ENCODE results near the gene CPNE7.

Gene CPNE7

GRCh38 chr16:89637379-89637778 is 61.8 kb downstream of the CPNE7 start:
- no peak overlapping the region for H3K27ac ChIP-seq
- TF ChIP-seq CTCF (IDR thresholded peaks at IDR 0.05) (no peak), ZFX (IDR thresholded peaks at IDR 0.05; ENCODE audit: borderline replicate concordance) (no peak)

- H3K27ac ChIP-seq: no peak overlapping the region
- TF ChIP-seq CTCF (IDR thresholded peaks at IDR 0.05) (no peak), ZFX (IDR thresholded peaks at IDR 0.05; ENCODE audit: borderline replicate concordance) (no peak)
Measured at GRCh38 chr16:89638455-89638854, 62.9 kb downstream of the CPNE7 start.

GRCh38 chr16:89639385-89639784 is 63.8 kb downstream of the CPNE7 start:
- TF ChIP-seq ZFX (IDR thresholded peaks at IDR 0.05; ENCODE audit: borderline replicate concordance): no peak
- no peak for TF ChIP-seq CTCF (IDR thresholded peaks at IDR 0.05)
- no peak overlapping the region for H3K27ac ChIP-seq

GRCh38 chr16:89641458-89642119 is 66.0 kb downstream of the CPNE7 start:
- no peak overlapping the region for H3K27ac ChIP-seq
- TF ChIP-seq ZFX (IDR thresholded peaks at IDR 0.05; ENCODE audit: borderline replicate concordance) (no peak), CTCF (IDR thresholded peaks at IDR 0.05) (peak; percentile 56)

- TF ChIP-seq CTCF (IDR thresholded peaks at IDR 0.05) (no peak), ZFX (IDR thresholded peaks at IDR 0.05; ENCODE audit: borderline replicate concordance) (no peak)
- peak overlapping the region; percentile 12; the same call in 1 of the 2 replicates for H3K27ac ChIP-seq
Measured at GRCh38 chr16:89642574-89642973, 67.0 kb downstream of the CPNE7 start.

GRCh38 chr16:89643769-89644300 is 68.3 kb downstream of the CPNE7 start:
- TF ChIP-seq CTCF (IDR thresholded peaks at IDR 0.05) (no peak), ZFX (IDR thresholded peaks at IDR 0.05; ENCODE audit: borderline replicate concordance) (no peak)
- peak overlapping the region; percentile 12; the same call in 1 of the 2 replicates for H3K27ac ChIP-seq

- no peak overlapping the region for H3K27ac ChIP-seq
- no peak for TF ChIP-seq CTCF (IDR thresholded peaks at IDR 0.05)
- TF ChIP-seq ZFX (IDR thresholded peaks at IDR 0.05; ENCODE audit: borderline replicate concordance): no peak
Measured at GRCh38 chr16:89645122-89645521, 69.6 kb downstream of the CPNE7 start.

Measured in 22Rv1 (cell line).